Posterior cingulate gyrus (tissue), 11 donors: ENCODE measurements around the gene ELP1.
"Not testable (repeated sequence)": the region's sequence is repeated elsewhere in the genome, so short reads cannot be mapped to it uniquely, and the experiment has no call there.

Experiments used
- DNase-seq, 10 donors: peaks; one replicate each; pipeline versions ENCODE4 v3.0.0 to v3.0.0-alpha.2; 2020 to 2021; ENCODE audit warnings: mixed read lengths in 3 of 10
- intact Hi-C: fragments of 100-400 bp; cut with DNase I; formaldehyde crosslinking; loops from one replicate; pipeline ENCODE4 v1.15.1; 2023

Gene ELP1, protein sequence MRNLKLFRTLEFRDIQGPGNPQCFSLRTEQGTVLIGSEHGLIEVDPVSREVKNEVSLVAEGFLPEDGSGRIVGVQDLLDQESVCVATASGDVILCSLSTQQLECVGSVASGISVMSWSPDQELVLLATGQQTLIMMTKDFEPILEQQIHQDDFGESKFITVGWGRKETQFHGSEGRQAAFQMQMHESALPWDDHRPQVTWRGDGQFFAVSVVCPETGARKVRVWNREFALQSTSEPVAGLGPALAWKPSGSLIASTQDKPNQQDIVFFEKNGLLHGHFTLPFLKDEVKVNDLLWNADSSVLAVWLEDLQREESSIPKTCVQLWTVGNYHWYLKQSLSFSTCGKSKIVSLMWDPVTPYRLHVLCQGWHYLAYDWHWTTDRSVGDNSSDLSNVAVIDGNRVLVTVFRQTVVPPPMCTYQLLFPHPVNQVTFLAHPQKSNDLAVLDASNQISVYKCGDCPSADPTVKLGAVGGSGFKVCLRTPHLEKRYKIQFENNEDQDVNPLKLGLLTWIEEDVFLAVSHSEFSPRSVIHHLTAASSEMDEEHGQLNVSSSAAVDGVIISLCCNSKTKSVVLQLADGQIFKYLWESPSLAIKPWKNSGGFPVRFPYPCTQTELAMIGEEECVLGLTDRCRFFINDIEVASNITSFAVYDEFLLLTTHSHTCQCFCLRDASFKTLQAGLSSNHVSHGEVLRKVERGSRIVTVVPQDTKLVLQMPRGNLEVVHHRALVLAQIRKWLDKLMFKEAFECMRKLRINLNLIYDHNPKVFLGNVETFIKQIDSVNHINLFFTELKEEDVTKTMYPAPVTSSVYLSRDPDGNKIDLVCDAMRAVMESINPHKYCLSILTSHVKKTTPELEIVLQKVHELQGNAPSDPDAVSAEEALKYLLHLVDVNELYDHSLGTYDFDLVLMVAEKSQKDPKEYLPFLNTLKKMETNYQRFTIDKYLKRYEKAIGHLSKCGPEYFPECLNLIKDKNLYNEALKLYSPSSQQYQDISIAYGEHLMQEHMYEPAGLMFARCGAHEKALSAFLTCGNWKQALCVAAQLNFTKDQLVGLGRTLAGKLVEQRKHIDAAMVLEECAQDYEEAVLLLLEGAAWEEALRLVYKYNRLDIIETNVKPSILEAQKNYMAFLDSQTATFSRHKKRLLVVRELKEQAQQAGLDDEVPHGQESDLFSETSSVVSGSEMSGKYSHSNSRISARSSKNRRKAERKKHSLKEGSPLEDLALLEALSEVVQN (N-terminal part only)

DNA sequence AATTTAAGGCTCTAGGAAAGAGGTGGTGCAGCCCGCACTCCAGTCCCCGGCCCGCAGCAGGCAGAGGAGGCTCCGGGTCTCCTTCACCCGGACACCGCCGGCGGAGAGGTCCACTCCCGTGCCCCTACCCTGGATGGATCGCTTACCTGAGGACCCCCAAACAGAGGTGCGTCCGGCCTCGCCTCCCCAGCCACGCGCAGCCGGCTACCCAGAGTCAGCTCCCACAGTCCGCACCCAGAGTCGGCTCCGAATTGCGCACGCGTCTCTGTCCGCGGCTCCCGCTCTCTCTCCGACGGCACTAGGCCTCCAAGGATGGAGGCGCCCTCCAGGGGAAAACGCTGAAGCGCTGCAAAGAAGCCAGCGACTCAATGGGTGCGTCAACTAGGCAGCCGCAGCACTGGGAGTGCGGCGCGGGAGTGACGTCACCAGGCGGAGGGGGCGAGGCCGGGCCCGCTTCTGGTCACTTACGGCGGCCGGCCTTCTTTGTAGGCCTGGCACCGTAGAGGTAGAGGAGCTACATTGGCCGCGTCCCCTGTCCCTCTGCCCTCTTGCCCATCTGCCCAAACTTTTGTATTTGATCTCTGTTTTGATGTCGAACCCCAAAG is at the start of gene ELP1:
TSS of gene ELP1 (minus strand) at position 407 of the 605 bp plus-strand sequence. CDS start 2,978 bp downstream, outside the sequence.
- DNase-seq, result peak; percentile 88 to 99 (median 94)
- intact Hi-C loops, result loop anchor here (1.0 kb wide), 2 partner anchors 78 to 185 kb away; partner anchors contain the start of gene TMEM245

DNA sequence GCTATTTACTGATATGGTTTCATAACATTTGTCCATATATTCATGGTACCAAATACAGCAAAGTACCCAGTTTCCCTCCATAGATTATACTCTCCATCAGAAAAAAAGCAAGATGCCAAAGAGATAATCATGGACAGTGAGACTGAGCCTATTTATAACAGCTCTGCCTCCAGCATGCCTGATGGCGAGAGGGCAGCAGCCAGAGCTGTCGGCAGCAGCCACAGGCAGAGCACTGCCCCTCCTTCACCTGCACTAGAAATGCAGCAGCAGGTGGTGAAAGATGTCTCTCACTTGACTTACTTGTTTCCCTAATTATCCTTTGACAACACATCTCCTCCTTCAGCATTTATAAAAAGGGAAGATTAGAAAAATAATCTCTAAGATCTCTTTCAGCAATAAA is 47.0 kb upstream of the ELP1 start:
- intact Hi-C loops, result no loop called here

DNA sequence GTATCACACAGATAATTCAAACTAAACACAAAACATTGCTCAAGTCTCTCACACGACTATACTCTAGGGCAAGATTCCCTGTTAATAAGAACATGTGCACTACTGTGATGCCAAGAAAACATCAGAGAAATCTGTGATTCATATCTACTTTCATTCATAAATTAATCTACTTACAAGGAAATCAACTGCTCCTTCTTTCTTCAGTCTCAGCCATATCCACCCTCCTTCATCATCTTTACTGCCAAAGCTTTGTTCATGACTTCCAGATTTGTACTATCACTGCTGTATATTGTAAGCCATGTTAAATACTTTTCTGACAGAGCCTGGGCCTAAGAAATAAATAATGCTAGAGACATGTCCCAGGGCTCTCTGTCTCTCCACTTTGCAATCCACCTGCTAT is 44.3 kb upstream of the ELP1 start:
- intact Hi-C loops, result no loop called here
- no peak for DNase-seq

More for the DNA sequence above, 47.0 kb upstream of the ELP1 start:
- DNase-seq, result no peak

DNA sequence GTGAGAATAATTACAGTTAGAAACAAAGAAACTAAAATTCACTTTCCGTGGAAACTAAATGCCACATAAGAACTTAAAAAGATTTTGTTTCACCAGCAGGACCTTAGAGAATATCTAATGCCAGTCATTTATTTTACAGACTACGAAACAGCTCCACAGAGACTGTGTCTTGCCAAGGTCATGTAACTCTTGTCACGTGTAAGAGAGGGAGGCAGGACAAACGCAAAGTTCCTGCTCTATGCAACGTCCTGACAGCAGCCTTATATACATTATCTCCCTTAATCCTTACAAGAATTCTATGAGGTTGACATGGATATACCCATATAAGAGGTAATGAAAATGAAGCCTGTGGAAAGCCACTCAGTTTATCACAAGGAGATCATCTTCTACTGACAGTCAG is 40.0 kb upstream of the ELP1 start:
- intact Hi-C loops, result no loop called here
- no peak for DNase-seq

DNA sequence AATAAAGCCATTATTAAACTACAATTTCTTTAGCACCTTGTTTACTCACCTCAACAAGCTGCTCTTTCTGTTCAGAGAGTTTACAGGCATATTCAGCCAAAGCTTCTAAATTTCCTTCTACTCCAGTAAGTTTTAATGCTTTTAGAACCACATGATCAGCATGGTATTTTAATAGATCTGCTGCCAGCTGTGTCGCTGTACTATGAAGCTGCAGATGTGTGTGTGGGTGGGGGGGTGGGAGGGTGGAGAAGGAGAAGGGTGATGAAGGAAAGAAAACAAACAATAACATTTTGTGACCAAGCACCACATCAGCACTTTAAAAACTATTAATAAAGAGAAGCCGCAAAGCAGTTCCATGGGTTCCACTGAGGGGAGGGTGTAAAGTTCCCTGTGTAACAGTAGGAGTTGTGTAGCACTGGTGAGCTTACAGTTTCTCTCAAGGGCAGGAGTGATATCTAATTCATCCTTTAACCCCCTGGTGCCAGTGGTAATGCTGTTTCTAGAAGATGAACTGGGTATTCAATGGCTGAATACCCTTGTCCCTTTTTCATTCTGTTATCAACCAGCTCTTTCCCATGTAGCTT is 38.8 kb upstream of the ELP1 start:
- no peak for DNase-seq
- intact Hi-C loops, result no loop called here

DNA sequence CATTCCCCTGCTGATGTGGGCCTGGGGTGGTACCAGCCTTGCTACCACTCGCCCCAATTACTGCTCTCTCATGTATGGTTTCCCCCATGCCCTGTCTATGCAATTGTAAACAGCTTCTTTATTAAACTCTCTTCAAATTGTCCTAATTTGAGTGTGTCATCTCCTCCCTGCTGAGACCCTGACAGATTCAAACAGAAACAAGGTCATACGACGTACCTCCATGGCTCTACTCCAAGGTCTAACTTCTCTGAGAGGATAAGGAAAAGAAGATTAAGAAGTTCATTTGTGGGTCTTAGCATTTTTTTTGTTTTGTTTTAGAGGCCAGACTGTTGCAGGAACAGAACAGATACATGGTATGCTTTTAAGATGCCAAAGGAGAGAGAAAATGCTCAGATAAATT is 38.3 kb upstream of the ELP1 start:
- no peak for DNase-seq
- intact Hi-C loops, result no loop called here

DNA sequence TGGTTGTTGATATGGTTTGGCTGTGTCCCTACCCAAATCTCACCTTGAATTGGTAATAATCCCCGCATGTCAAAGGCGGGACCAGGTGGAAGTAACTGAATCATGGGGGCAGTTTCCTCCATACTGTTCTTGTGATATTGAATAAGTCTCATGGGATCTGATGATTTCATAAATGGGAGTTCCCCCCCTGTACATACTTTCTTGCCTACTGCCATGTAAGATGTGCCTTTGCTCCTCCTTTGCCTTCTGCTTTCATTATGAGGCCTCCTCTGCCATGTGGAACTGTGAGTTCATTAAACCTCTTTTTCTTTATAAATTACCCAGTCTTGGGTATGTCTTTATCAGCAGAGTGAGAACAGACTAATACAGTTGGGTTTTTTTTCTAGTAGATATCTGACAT is 37.5 kb upstream of the ELP1 start:
- not testable (repeated sequence) for DNase-seq

DNA sequence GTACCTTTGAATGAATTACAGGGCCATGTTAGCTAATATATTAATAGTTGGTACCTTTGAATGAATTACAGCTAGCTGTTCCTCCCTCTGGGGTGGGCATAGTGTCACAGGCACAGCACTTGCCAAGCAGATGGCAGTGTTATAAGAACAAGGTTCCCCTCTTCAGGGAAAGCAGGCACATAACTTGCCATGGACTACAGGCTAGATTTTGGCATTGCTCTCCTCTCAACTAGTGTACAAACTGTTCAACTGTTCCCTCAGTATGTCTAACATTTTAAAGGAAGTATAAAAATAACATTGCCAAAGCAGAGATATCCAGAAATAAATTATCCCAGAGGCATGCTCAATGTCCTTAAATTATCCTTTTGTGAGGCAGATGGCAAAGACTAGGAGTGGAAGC is 34.0 kb upstream of the ELP1 start:
- DNase-seq, result peak in 3 of 10 donors; percentile 9 to 11 (median 10)
- intact Hi-C loops, result no loop called here

More for the DNA sequence above, 37.5 kb upstream of the ELP1 start:
- intact Hi-C loops, result not testable (repeated sequence)

DNA sequence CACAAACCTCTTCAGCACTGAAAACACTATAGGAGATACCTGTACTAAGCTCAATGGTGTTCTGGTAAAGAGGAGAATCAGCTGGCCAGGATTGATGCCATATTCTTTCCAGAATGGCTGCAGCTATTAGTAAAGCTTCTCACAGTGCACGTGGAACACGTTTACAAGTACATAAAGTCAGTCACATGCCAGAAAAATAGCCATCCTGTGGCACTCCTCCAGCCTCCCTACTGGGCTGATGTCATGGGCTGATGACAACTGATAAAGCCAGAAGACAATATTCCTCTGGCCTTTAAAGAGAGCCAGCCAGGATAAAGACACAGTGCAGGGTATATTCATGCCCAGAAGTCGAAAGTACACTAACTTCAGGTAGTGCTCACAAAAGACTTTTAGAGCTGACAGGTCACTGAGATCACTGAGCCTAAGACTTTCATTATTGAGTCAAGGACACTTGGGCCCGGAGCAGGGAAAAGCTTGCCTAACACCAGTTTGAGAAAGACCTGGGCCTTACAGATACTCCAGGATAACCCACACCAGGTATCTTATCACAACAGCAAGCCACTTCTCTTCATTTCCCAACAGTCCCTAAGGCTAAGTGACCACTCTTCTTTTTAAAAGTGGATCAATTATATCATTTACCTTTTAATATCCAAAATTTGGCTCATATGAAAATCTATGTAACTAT is 29.7 kb upstream of the ELP1 start:
- DNase-seq, result no peak
- intact Hi-C loops, result no loop called here

DNA sequence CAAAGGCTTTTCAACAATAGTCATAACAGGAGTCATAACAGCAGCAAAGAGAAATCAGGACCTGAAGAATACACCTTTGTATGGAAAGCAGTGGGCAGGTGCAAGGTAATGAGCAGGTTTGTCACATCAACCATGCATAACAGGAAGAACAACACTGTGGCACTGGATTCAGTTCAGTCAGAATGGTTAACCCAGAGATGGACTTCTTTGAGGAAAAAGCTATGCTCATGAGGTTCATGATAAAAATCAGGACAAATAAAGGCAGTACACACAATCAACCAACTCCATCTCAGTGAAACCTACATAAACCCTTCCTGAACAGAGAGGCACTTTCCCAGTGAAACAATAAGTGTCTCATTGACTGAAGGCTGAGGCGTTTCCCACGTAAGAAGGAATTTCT is 27.2 kb upstream of the ELP1 start:
- intact Hi-C loops, result no loop called here
- no peak for DNase-seq

DNA sequence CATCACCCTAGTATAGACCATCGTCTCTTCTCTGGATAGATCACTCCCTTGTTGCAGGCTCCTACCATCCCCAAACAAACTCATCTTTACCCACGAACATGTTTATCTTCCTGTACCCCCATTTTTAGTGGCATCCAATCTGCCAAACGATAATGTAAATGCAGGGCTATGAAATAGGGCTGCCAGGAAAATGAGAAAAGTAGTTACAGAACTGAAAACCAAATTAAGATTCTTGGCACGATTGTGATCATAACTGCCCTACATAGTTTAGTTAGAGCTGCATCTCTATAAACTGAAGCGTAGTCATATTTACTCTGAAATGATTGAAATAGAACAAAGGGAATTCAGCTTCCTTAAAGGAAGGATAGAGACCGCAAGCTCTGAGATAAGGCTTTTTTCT is 26.4 kb upstream of the ELP1 start:
- intact Hi-C loops, result no loop called here
- no peak for DNase-seq

DNA sequence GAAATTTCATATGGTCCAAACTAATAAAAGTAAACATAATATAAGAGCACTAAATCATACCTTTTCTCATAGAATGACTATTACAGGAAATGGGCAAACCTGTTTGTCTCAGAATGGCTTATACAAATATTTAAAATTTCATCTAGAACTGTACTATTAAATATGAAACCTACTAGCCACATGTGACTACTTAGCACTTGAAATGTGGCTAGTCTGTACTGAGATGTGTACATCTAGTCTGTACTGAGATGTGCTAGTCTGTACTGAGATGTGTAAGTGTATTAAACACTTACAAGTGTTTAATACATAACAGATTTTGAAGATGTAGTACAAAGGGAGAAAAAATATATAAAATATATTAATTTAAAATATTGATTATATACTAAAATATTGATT is 22.7 kb upstream of the ELP1 start:
- intact Hi-C loops, result no loop called here
- no peak for DNase-seq

DNA sequence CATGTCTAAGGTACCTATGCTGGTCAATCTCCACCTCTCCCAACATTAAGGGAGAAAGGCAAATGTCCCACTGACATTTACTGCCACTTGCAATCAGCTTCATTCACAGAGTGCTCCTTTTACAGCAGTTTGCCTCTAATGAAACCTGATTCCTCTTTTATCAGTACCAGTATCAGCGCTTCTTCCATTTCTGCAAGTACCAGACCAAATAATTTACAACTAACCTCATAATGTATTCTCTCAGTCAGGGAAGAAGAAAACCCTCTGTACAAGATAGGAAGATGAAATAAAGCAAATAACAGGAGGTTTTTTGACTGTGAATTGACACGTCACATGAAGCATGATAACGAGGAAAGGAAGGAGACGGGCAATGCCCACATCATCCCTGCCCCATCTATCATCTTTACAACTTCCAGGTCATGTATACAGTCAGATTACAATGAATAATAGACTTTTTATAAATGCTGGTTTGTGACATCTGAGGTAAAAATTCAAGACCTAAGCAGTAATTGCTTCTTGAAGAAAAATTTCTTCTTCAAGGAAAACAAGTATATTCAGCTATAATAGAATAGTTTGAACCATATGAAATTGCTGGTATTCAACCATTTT is 22.2 kb upstream of the ELP1 start:
- intact Hi-C loops, result no loop called here

DNA sequence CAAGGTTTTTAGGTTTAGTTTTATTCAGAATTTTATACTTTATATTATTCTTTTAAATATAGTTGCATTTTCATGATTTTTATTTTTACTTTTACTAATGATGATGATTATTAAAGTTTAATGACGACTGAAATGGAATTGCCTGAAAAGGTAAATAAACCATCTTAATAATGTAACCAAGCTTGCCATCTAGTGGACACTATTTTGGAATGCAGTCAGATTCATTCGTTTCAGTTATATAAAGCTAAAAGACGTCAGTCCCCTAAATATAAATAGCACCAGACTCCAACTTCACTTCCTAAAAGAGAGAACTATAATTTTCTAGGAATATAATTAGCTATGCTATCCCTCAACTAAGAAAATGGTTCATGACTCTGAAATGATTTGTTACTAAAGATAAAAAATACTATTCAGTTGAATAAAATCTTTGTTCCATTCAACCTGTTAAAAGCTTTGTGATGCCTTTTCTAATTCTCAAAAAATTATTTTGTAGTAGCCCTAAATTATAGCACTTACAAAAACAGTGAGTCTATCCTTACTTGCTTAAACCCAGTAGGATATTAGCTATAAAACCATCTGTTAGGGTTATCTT is 20.2 kb upstream of the ELP1 start:
- no peak for DNase-seq
- intact Hi-C loops, result no loop called here

More for the DNA sequence above, 22.2 kb upstream of the ELP1 start:
- DNase-seq, result no peak

DNA sequence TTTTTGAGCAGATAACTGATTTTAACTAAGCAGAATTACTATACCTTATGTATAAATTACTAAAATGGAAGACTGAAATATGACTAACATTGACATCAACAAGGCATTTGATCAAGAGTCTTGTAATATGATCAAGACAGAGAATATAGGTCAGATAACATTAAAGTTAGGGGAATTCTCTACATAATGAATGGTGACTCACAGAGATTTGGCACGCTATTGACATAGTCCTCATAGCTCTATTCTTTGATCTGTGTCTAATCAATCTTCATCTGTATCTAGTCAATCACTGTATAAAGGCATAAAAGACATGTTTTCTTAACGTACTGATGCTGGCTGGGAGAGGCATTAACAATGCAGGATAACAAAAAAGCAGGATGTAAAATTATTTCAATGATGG is 17.7 kb upstream of the ELP1 start:
- DNase-seq, result no peak
- intact Hi-C loops, result no loop called here

DNA sequence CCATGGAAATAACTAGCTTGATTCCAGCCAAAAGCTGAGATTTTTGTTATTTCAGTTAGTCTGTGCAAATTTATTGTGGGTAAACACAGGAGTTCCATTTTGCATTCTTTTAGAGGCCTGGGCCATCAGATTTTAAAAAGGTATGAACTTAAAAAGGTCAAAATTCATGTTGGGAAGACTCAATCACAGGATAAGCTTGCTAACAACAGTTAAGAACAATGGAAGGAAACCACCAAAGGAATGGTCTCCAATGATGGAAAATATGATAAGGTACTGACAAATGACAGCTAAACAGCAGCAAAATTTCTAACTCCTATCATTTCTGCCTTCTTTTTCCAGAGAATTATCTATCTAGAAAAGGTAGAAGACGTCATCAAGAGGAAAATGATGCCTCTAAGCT is 16.2 kb upstream of the ELP1 start:
- intact Hi-C loops, result no loop called here
- no peak for DNase-seq

DNA sequence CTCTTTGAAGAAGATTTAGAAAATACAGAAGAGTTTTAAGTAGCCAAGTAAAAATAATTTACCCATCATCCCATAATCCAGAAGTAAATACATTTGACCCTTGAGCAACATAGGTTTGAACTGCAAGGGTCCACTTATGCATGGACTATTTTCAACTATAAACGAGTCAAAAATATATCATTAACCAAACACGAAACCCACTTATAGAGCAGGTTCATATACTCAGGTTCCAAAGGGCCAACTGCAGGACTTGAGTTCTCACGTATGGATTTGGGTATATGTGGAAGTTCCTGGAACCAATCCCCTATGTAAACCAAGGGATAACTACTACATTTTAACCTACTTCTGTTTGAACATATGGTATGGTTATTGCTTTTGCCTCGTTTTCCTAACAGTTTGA is 6.1 kb upstream of the ELP1 start:
- intact Hi-C loops, result no loop called here
- no peak for DNase-seq

DNA sequence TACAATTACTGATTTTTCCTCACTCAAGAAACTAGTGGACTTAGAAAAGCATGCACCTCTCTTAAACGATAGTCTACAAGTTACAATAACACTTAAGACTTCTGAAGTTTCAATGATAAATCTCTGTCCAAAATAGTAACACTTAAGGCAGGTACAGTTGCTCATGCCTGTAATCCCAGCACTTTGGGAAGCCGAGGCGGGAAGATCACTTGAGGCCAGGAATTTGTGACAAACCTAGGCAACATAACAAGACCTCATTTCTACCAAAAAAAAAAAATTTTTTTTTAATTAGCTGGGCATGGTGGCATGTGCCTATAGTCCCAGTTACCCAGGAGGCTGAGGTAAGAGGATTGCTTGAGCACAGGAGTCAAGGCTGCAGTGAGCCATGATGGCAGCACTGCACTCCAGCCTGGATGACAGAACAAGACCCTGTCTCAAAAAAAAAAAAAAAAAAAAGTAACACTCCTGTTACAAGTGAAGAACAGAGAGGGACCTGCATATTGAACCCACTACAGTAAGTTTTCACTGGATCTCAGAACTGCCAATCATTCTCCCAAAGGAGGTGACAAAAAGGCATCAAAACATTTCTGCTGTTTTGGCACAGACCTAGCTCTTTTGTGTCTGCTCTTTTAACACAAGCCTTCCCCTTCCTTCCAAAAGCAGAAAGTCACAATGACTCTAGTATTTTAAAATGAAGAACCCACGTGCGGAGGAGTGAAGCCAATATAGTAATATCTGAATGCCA is 3.8 kb upstream of the ELP1 start:
- no peak for DNase-seq
- intact Hi-C loops, result no loop called here
